HepG2 (cell line): ENCODE results near the gene HILPDA. TPM values are rescaled to one million over a fixed set of nuclear protein-coding genes. Genes with fewer than 3 reads are reported as not detected.

Experiments
- AHR ChIP-seq: IDR thresholded peaks from 2 replicates; pipeline ENCODE4 v1.6.1; 2018; ENCODE audit warnings: missing genetic modification reagents, missing compliant biosample characterization
- BRD4 ChIP-seq: sonication (generic); formaldehyde crosslinking; IDR thresholded peaks from 2 replicates; pipeline ENCODE4 v1.4.0; 2020; ENCODE audit warnings: missing genetic modification reagents
- CENPT ChIP-seq: sonication (generic); formaldehyde crosslinking; IDR thresholded peaks from 2 replicates; pipeline ENCODE4 v1.8.0; 2022; ENCODE audit warnings: low read depth, mild to moderate bottlenecking, moderate library complexity, missing genetic modification reagents
- EED ChIP-seq: sonication (generic); formaldehyde crosslinking; IDR thresholded peaks from 2 replicates; pipeline ENCODE4 v1.5.0; 2020; ENCODE audit warnings: mild to moderate bottlenecking, missing genetic modification reagents
- HNF4G ChIP-seq, 2 experiments: sonication (generic) in 1 of 2; formaldehyde crosslinking in 1 of 2; IDR thresholded peaks; 2 replicates each; pipeline versions ENCODE4 v1.4.0 to v1.6.1; 2011 to 2020; ENCODE audit warnings: borderline replicate concordance in 2 of 2, low read depth in 2 of 2, mild to moderate bottlenecking in 2 of 2, low read length in 1 of 2, missing genetic modification reagents in 1 of 2, moderate library complexity in 1 of 2
- HOXA9 ChIP-seq: sonication (generic); formaldehyde crosslinking; IDR thresholded peaks from 2 replicates; pipeline ENCODE4 v1.8.1; 2022; ENCODE audit warnings: missing genetic modification reagents, mild to moderate bottlenecking, moderate library complexity, borderline replicate concordance
- ISL2 ChIP-seq: sonication (generic); formaldehyde crosslinking; IDR thresholded peaks from 2 replicates; pipeline ENCODE4 v1.5.0; 2020; ENCODE audit warnings: missing genetic modification reagents
- KDM3A ChIP-seq: IDR thresholded peaks from 2 replicates; pipeline ENCODE4 v1.6.1; 2018; ENCODE audit warnings: low read depth, missing compliant biosample characterization
- KLF9 ChIP-seq: IDR thresholded peaks from 2 replicates; pipeline ENCODE4 v1.6.1; 2016; ENCODE audit warnings: low read depth
- MYC ChIP-seq: sonication (generic); formaldehyde crosslinking; IDR thresholded peaks from 2 replicates; pipeline ENCODE4 v1.9.0; 2021; ENCODE audit warnings: missing genetic modification reagents, borderline replicate concordance
- RCOR2 ChIP-seq: IDR thresholded peaks from 2 replicates; pipeline ENCODE4 v1.6.1; 2016; ENCODE audit warnings: missing biosample characterization, missing genetic modification reagents
- SAFB2 ChIP-seq: sonication (generic); formaldehyde crosslinking; IDR thresholded peaks from 2 replicates; pipeline ENCODE4 v1.5.1; 2020; ENCODE audit warnings: missing genetic modification reagents, low read depth, mild to moderate bottlenecking, borderline replicate concordance
- ZBTB2 ChIP-seq: sonication (generic); formaldehyde crosslinking; IDR thresholded peaks from 2 replicates; pipeline ENCODE4 v1.8.0; 2022; ENCODE audit warnings: low read depth, missing genetic modification reagents
- ZFX ChIP-seq: sonication (generic); formaldehyde crosslinking; IDR thresholded peaks from 2 replicates; pipeline ENCODE4 v1.4.0; 2020; ENCODE audit warnings: mild to moderate bottlenecking, low read depth, missing genetic modification reagents, moderate library complexity
- ZMYM2 ChIP-seq: sonication (generic); formaldehyde crosslinking; IDR thresholded peaks from 2 replicates; pipeline ENCODE4 v1.8.0; 2022; ENCODE audit warnings: mild to moderate bottlenecking, missing genetic modification reagents
- ZNF230 ChIP-seq: sonication (generic); formaldehyde crosslinking; IDR thresholded peaks from 2 replicates; pipeline ENCODE4 v1.4.0; 2020; ENCODE audit warnings: mild to moderate bottlenecking, missing genetic modification reagents
- ZNF282 ChIP-seq: fragments of 450-650 bp; IDR thresholded peaks from 2 replicates; pipeline ENCODE4 v1.6.1; 2018; ENCODE audit not compliant: partially characterized antibody
- ZNF558 ChIP-seq: sonication (generic); formaldehyde crosslinking; IDR thresholded peaks from 2 replicates; pipeline ENCODE4 v1.9.0; 2022; ENCODE audit warnings: mild to moderate bottlenecking, missing genetic modification reagents, borderline replicate concordance
- ZNF709 ChIP-seq: sonication (generic); formaldehyde crosslinking; IDR thresholded peaks from 2 replicates; pipeline ENCODE4 v1.5.0; 2020; ENCODE audit warnings: mild to moderate bottlenecking, missing genetic modification reagents
- ZSCAN25 ChIP-seq: sonication (generic); formaldehyde crosslinking; IDR thresholded peaks from 2 replicates; pipeline ENCODE4 v1.8.0; 2022; ENCODE audit warnings: mild to moderate bottlenecking, missing genetic modification reagents
- ZSCAN29 ChIP-seq: sonication (generic); formaldehyde crosslinking; conservative IDR thresholded peaks from 2 replicates; pipeline ENCODE4 v1.4.0; 2020; ENCODE audit warnings: mild to moderate bottlenecking, missing genetic modification reagents
- ZUFSP ChIP-seq: sonication (generic); formaldehyde crosslinking; IDR thresholded peaks from 2 replicates; pipeline ENCODE4 v1.9.0; 2021; ENCODE audit warnings: missing genetic modification reagents, mild to moderate bottlenecking, borderline replicate concordance
- polyA plus RNA-seq, 8 experiments: library from polyadenylated mRNA; depleted of rRNA in 3 of 8; stranded (reverse) in 7 of 8; unstranded in 1 of 8; fragments of >200 nt; fragmentation: Illumina TruSeq in 4 of 8; extraction: Trizol in 4 of 8; gene quantifications; 2 replicates each; pipeline versions ENCODE4 v1.2.1 to v1.2.3, GENCODE V29; 2011 to 2016; ENCODE audit warnings: low read depth in 4 of 8, missing spikeins in 1 of 8, mixed read lengths in 1 of 8; ENCODE audit not compliant: insufficient read depth in 1 of 8
- total RNA-seq, 5 experiments: library from RNA; depleted of rRNA; stranded (reverse); fragments of >200 nt; fragmentation: Illumina TruSeq; extraction: Trizol; gene quantifications; 2 replicates each; pipeline ENCODE4 v1.2.3, GENCODE V29; 2016; ENCODE audit warnings: low read depth in 1 of 5

Gene HILPDA
- total and polyA plus RNA-seq, 2 of the 13 experiments (the other 11 are each of a cell fraction or from before 2014, with no cell fraction given) = 11.1 to 44.0 TPM

GRCh38 chr7:128409596-128410450 is 45.9 kb upstream of the HILPDA start, which contains the start of gene IMPDH1 (continued):
- no peak for TF ChIP-seq AHR
- TF ChIP-seq ZSCAN29 (CRISPR knock-in tag) = no peak
- TF ChIP-seq ZSCAN25 = 0 out of 2 replicates have a peak, but pooled peaks have one; percentile 32
- TF ChIP-seq CENPT (CRISPR knock-in tag) = no peak
- TF ChIP-seq MYC (CRISPR knock-in tag) = peak; percentile 49; the same call in 1 of the 2 replicates
- no peak for TF ChIP-seq KDM3A (CRISPR knock-in tag)
- no peak for TF ChIP-seq ISL2 (CRISPR knock-in tag)
- TF ChIP-seq ZMYM2 (CRISPR knock-in tag) = no peak
- TF ChIP-seq SAFB2 = peak; percentile 72; the same call in 1 of the 2 replicates
- TF ChIP-seq ZNF709 (CRISPR knock-in tag) = peak; percentile 76
- TF ChIP-seq ZFX (CRISPR knock-in tag) = peak; percentile 81
- TF ChIP-seq ZNF558 (CRISPR knock-in tag) = no peak
- no peak for TF ChIP-seq RCOR2 (CRISPR knock-in tag)
- TF ChIP-seq EED (CRISPR knock-in tag) = peak; percentile 6; the same call in 1 of the 2 replicates
- TF ChIP-seq KLF9 = no peak
- TF ChIP-seq ZNF282 = no peak
- TF ChIP-seq HOXA9 (CRISPR knock-in tag) = no peak
- TF ChIP-seq ZUFSP (CRISPR knock-in tag) = no peak
- TF ChIP-seq ZNF230 (CRISPR knock-in tag) = no peak
- 0 out of 2 replicates have a peak, but pooled peaks have one; percentile 45 for TF ChIP-seq ZBTB2 (CRISPR knock-in tag)
- no peak for TF ChIP-seq BRD4 (CRISPR knock-in tag)
- TF ChIP-seq HNF4G (IDR thresholded peaks at IDR 0.05; ENCODE audit: borderline replicate concordance, low read depth, low read length) = no peak
- TF ChIP-seq HNF4G (CRISPR knock-in tag; IDR thresholded peaks at IDR 0.05; ENCODE audit: borderline replicate concordance, low read depth) = no peak
